Hematopoietic multipotent progenitor cell treated with erythropoietin and hydrocortisone succinate and interleukin-3 and kit ligand, for 6 days (in vitro differentiated cells): ENCODE measurements around the gene REXO5.

Experiments
- DNase-seq: peaks from one replicate; pipeline ENCODE4 v3.0.0-alpha.2; 2015

Gene REXO5

GRCh38 chr16:20879175-20880040, 73.1 kb downstream of the REXO5 start:
- DNase-seq = no peak

GRCh38 chr16:20880867-20881502, 74.7 kb downstream of the REXO5 start:
- no peak for DNase-seq

DNA sequence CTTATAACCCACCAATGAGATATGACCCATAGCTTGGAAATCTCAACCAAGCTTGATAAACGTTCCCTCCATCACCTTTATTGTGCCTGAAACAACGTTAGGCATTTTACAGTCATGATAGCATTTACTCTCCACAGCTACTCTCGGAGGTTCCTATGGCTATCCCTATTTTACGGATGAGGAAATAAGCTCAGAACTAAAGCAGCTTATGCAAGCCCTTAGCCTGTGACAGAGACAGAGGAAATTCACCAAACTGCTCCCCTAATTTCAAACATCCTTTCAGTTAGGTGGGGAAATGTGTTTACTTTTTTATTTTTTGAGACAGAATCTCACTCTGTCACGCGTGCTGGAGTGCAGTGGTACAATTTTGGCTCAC, 75.2 kb downstream of the REXO5 start:
- DNase-seq = no peak

DNA sequence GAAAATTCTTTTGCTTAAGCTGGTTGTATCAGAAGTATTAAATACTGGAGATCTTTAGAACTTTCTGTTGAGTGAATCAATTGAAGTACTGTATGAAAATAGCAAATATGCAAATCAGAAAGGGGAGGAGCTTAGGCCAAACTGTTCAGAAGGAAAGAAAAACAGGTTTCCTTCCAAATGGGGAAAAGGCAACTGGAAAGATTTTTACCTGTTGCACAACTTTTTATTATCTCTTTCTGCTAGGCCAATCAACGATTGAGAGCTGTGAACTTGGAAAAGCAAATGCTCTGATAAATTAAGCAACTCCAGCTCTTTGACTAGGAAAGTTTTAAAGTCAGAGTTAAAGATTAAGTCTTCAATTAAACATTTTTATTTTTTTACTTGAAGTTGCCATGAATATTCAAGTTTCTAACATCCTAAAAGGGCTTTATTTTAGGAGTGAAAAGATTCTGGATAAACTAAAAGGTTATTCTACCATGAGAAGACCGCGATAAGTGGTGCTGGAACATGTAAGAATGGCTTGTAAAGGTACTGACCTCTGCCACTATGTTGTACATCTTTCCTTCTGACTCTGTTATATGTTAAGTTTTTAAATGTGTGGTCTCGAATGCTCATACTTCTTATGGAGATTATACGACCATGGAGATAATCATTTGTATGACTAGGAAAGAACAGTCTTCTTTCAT, 77.4 kb downstream of the REXO5 start:
- DNase-seq = no peak

GRCh38 chr16:20884240-20884556, 77.9 kb downstream of the REXO5 start:
- peak; percentile 61 for DNase-seq

- no peak for DNase-seq
Measured at GRCh38 chr16:20886320-20886719, 80.0 kb downstream of the REXO5 start.

DNA sequence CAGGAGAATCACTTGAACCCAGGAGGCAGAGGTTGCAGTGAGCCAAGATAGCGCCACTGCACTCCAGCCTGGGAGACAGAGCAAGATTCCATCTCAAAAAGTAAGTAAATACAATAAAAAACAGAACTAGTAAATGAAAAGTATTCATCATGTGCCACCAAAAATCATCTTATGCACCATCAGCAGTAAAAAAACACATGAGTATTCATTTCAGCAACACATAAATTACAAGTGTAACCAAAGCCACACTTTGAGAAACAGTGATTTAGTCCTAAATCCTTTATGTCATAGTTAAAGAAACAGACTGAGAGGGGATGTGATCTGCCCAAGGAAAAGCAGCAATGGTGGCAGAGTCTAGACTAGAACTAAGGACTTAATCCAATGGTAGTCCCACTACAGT, 80.9 kb downstream of the REXO5 start:
- no peak for DNase-seq

GRCh38 chr16:20889625-20890275, 83.4 kb downstream of the REXO5 start:
- DNase-seq = no peak

- no peak for DNase-seq
Measured at GRCh38 chr16:20894388-20894787, 88.1 kb downstream of the REXO5 start.

- DNase-seq = peak; percentile 36
Measured at GRCh38 chr16:20897253-20897897, 91.0 kb downstream of the REXO5 start.

DNA sequence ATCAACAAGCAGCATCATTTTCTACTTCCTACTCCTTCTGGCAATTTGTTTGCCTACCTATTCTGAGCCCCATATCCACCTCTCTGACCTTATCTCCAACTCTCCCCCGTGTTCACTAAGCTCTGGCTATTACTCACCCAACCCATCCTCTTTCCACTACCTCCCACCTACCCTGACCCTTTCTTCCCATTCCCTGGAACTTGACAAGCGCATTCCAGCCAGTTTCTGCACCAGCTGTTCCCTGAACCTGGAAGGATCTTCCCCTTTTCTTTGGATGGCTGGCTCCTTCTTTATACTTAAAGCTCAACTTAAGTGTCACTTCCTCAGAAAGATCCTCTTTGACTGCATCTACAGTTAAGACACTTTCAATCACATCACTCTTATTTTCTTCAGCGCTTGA, 91.6 kb downstream of the REXO5 start:
- no peak for DNase-seq

GRCh38 chr16:20899071-20899470, 92.7 kb downstream of the REXO5 start:
- no peak for DNase-seq
